SHP77 treated with DMSO at 0.1 percent for 48 hours (cell line): ENCODE results near the gene UBE2N.

Experiments
- DNase-seq: peaks from one replicate; lab custom pipeline; 2025; lab: John Stamatoyannopoulos, UW

UBE2N gene, protein sequence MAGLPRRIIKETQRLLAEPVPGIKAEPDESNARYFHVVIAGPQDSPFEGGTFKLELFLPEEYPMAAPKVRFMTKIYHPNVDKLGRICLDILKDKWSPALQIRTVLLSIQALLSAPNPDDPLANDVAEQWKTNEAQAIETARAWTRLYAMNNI

DNA sequence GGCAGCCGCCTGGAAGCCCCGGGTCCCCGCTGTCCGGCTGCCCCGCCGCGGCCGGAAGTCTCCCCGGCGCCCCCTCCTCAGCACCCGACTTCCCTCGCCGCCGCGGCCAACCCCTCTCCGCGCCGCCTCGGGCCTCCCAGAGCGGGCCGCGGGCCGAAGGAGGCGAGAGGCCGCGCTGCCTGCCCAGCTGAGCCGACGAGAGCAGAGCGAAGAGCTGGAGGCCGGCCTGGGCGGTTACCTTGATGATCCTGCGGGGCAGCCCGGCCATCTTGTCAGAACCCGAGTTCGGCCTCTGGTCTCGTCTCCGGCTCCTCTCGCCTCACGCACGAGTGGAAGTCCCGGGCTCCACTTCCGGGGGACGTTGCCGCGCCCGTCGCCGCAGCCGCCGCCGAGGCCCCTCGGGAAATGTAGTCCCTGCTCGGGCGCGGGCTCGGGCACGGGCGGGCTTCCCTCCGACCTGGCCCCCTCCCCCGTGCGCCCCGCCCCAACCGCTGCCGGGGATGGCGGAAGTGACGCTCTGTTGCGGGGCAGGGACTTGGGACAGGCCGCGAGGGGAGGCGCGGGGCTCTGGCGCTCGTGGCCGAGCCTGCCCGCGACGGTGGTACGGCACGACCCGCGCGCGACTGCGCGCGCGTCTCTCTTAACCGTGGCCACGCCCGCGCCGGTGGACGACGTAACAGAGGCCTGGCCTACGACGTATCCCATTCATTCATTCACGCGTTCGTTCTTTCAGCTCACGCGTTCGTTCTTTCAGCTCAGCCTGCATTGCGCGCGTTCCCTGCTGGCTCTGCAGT is at the start of gene UBE2N:
Gene UBE2N (minus strand): TSS at position 331 of the 794 bp plus-strand sequence. CDS start 63 bp downstream, at position 268.
- DNase-seq: peak; percentile 95

DNA sequence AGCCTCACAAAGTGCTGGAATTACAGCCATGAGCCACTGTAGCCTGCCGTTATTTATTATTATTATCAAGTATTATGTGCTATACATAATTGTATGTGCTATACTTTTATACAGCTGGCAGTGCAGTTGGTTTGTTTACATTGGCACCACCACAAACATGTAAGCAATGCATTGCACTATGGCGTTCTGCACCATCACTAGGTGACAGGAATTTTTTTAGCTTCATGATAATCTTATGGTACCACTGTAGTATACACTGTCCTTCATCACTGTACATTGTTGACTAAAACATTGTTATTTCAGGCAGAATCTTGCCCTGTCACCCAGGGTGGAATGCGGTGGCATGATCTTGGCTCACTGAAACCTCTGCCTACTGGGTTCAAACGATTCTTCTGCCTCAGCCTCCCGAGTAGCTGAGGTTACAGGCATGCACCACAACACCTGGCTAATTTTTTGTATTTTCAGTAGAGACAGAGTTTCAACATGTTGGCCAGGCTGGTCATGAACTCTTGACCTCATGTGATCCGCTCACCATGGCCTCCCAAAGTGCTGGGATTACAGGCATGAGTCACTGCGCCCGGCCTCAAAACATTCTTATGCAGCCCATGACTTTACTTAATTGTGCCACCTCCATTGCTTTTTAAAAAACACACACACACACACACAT is 42.7 kb upstream of the UBE2N start:
- DNase-seq: no peak

DNA sequence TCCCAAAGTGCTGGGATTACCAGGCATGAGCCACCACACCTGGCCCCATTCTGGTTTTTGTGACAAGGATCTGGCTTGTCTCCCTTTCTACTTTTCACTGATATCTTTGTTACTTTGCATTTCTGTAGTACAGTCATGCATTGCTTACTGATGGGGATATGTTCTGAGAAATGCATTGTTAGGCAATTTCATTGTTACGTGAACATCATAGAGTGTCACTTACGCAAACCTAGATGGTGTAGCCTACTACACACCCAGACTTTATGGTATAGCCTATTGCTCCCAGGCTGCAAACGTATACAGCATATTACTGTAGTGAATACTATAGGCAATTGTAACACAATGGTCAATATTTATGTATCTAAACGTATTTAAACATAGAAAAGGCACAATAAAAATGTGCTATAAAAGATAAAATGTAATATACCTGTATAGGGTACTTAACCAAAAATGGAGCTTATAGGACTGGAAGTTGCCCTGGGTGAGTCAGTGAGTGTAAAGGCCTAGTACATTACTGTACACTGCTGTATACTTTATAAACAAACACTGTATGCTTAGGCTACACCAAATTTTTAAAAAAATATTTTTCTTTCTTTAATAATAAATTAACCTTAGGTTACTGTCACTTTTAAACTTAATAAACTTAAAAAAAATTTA is 41.5 kb upstream of the UBE2N start:
- DNase-seq: no peak

DNA sequence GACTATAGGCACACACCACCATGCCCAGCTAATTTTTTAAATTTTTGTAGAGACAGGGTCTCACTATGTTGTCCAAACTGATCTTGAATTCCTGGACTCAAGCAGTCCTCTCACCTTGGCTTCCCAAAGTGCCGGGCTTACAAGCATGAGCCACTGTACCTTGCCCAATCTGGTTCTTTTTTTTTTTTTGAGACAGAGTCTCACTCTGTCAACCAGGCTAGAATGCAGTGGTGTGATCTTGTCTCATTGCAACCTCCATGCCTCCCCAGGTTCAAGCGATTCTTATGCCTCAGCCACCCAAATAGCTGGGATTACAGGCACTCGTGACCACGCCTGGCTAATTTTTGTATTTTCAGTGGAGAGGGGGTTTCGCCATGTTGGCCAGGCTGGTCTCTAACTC is 41.0 kb upstream of the UBE2N start:
- no peak for DNase-seq

DNA sequence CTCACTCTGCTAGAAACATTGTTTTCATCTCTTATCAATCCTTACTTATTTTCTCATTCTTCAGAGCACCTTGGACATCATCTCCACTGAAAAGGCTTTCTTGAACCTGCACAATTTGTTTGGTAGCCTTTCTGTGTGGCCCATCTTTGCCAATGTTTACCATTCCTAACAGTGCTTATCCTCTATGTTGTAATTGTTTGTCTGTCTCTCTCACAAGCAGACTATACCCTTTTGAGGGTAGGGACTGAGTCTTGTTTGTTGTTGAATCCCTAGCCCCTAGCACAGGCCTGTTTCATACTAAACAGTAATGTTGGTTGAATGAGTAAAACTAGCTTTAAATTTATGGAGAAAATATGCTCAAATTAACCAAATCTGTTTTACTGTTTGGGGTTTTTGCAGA is 34.8 kb upstream of the UBE2N start:
- no peak for DNase-seq

DNA sequence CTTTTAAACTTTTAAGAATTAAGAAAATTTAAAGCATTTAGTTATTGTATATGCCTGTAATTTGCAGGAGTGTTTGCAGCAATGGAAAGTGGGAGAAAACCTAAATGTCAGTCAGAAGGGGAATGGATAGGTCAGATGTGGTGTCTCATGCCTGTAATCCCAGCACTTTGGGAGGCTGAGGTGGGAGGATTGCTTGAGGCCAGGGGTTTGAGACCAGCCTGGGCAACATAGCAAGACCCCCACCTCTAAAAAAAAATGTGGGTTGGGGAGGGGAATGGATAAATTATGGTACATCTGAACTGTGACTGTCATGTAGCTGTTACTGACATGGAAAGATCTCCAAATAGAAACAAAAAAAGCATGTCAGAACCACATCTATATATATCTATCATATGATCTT is 27.6 kb upstream of the UBE2N start:
- no peak for DNase-seq

DNA sequence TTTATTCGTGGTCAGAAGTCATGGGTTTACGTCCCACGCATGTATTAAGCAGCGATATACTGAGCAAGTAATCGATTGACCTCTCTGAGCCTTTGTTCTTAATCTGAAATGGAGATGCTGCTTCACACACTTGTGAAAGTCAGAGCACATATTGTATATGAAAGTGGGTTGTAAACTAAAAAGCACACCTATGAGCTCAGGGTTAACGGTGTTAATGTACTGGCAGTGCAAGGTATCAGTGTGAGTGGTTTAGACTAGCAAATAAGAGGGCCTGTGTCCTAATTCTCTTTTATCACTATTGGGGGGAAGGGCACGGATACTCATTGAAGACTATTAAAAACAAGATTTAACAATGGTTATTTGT is 26.2 kb upstream of the UBE2N start:
- no peak for DNase-seq

DNA sequence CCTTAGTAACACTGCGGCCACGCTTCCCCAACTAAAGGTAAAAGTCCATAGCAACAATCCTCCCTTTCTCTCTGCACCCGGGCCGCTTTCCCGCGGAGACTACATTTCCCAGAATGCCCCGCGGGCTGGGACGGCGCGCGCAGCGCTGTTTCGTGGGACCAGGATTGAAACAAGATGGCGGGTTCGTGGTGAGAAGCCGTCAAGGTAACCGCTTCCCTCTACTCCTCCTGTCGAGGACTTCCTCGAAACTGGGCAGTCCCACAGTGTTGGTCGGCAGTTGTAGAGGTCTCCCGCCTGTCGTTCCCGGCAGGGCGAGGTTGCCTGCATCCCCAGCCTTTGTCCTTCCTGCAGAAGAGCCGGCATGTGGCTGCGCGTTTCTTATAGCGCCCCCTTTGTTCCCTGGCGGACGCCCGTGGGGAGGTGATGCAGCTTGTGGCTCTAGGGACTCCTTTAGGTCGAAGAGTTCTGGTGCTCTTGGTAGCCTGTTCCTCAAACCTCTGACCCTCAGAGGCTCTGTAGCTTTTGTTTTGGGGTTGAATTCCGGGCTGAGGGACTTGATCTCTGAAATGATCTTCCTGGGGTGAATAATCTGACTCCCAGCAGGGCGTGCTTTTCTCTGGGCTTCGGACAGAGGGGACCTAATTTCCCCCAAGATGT is 25.7 kb upstream of the UBE2N start, which contains the start of gene MRPL42:
Gene MRPL42 (plus strand): TSS at position 164 of the 657 bp plus-strand sequence. CDS start 1,772 bp downstream, outside the sequence.
- DNase-seq: peak; percentile 79

DNA sequence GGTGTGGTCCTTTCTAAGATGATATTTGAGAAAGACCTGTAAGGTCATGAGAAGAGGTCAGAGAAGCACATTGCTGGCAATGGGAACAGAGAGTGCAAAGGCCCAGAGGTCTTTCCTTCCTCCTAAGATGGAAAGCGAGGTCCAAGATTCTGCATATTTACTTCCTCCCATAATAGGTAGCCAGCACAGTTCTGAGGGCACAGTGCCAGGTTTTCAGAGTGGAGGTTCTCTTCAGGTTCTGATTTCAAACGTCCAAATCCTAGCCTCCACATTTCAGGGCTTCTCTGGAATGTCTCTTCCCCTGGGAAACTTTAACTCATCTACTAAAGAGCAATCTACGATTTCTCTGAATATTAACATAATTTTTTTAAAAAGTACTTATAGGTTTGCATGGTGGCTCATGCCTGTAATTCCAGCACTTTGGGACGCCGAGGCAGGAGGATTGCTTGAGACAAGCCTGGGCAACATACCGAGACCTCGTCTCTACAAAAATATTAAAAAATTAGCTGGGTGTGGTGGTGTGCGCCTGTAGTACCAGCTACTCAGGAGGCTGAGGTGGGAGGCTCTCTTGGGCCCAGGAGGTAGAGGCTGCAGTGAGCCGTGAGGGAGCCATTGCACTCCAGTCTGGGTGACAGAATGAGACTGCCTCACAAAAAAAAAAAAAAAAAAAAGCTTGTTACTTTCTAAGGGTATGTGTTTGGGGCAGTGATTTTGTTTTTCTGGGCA is 25.0 kb upstream of the UBE2N start:
- DNase-seq: peak; percentile 44

DNA sequence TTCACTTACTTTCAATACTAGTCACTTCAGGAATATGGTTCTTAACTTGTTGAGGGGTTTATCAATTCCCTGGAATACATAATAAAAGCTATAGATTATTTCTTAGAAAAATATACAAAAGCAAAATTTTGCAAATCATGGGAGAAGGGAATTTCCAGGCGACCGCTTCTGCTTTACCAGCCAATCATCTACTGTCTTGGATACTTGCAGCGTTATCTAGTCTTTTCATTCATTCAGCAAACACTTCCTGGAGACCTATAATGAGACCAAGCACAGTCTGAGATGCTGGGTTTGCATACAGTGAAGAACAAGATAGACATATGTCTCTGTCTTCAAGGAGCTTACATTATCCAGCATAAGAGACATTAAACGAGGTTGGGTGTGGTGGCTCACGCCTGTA is 24.1 kb upstream of the UBE2N start:
- DNase-seq: no peak

DNA sequence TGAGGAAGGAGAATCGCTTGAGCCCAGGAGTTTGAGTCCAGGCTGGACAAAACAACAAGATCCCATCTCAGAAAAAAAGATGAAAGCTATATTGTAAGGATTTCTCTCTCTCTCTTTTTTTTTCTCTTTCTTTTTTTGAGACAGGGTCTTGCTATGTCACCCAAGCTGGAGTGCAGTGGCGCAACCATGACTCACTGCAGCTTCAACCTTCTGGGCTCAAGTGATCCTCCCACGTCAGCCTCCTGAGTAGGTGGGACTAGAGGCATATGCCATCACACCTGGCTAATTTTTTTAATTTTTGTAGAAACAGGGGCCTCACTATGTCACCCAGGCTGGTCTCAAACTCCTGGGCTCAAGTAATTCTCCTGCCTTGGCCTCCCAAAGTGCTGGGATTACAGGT is 19.8 kb upstream of the UBE2N start:
- no peak for DNase-seq

DNA sequence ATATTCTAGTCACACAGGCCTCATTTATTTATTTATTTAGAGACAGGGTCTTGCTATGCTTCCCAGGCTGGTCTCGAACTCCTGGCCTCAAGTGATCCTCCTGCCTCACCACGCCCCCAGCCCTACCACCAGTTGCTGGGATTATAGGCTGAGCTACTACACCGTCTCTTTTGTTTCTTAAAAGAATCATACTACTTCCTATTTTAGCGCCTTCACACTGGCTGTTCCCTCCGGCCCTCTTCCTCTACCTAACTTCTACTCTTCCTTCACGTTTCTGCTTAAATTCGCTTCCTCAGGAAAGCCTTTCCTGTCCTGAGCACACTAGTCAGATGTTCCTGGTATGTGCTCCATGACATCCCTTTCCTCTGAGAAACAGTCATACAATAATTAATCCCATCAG is 19.2 kb upstream of the UBE2N start:
- DNase-seq: no peak

DNA sequence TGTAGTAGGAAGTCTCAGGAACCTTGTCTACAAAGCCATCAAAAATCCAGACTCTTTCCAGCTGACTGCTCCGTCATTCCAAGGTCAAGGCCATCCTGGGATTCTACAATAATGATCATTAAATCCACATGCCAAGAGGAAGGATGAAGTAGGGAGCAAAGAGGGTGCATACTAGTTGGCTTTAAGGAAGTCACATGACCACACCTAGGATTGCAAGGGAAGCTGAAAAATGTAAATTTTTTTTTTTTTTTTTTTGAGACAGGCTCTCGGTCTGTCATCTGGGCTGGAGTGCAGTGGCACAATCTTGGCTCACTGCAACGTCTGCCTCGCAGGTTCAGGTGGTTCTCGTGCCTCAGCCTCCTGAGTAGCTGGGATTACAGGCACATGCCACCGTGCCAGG is 18.3 kb upstream of the UBE2N start:
- no peak for DNase-seq

DNA sequence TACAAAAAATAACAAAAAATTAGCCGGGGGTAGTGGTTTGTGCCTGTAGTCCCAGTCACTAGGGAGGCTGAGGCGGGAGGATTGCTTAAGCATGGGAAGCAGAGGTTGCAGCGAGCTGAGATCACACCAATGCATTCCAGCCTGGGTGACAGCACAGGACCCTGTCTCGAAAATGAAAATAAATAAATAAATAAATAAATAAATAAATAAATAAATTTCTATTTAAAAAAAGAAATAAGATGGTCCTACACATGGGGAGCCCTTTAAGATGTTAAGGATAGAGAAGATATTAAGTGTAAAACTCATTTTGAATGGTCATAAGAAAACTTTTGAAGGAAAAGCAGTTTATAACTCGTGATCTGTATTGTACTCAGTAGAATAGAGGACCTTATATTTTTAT is 17.4 kb upstream of the UBE2N start:
- DNase-seq: no peak

DNA sequence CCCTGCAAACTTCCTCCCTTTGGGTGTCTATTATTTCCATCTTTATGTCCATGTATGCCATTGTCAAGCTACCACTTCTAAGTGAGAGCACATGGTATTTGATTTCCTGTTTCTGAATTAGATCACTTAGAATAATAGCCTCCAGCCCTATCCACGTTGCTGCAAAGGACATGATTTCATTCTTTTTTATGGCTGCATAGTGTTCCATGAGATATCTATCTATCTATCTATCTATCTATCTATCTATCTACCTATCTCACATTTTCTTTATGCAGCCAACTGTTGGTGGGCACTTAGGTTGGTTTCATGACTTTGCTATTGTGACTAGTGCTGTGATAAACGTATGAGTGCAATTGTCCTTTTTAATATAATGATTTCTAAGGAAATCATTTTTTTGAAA is 14.3 kb upstream of the UBE2N start:
- DNase-seq: no peak

DNA sequence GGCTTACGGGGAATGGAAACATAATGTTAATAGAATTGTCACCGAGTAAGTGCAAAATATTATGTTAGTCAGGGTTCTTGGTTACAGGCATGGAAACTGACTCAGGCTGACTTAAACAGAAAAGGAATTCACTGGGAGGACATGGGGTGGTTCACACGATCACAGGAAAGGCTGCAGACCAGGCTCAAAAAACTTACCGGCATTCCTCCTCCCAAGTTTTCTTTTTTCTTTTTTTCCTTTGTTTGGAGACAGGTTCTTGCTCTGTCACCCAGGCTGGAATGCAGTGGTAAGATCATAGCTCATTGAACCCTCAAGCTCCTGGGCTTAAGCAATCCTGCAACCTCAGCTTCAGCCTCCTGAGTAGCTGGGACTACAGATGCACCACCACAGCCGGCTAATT is 11.9 kb upstream of the UBE2N start:
- DNase-seq: no peak

DNA sequence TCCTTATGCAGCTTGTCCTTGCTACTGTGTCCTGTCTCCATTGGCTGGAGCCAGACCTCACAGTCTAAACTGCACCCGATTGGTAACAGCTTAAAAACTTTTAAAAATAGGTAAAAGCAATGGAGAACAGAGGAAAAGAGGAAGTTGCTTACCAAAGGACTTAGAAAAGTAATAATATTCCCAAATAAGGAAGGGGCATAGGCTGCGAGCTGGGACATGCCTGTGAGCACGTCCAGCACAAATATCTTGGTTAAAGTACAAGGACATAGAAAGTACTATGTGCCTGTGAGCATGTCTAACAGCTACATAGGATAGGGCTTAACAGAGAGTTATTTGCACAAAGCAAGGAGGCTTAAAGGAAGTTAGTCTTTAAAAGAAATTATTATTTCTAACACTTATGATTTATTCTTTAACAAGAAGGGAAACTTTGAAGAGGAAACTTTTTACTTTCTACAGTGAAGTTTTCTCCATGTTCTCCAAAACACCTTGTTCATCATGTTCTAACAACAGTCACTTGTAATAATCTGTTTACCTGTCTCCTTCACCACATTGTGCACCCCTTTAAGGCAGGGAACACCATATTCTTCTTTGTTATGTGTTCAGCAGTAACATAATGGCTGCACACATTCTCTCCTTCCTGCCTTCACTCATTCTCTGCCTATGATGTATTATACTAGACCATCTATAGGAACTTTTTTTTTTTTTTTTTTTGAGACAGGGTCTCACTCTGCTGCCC is 9.8 kb upstream of the UBE2N start:
- DNase-seq: no peak

DNA sequence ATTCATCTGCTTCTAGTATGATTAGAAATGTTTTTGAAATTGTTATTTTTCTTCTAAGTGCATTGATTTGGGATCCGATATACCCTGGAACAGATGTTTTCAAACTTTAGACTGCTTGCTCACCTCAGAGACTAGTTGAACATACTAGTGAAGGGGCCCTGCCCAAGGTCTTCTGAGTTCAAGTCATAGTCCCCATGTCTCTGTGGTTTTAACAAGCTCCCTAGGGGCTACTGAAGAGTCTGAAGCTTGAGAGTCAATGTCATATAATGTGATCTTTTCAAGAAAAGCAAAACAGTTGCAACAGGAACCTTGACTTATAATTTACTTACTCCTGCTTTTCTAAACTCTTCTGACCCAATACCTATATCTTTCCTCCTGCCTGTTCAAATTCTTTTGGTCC is 7.5 kb upstream of the UBE2N start:
- DNase-seq: no peak

DNA sequence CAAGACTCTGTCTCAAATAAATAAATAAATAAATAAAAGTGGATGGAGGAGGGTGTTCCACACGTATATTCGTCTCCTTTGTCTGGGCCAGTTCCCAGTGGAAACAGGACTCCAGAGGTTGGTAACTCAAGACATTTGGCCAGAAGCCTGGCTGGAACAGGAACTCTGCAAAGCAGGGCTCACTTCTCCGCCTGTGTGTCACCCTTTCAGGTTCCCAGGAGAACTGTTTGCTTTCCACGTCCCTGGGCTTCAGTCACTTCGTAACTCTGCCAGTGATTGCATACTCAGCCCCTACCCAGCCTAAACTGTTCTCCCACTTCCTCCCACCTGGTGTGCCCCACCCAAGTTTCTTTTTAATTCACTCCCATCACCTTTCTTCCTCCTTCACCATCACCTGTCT is 7.0 kb upstream of the UBE2N start:
- DNase-seq: no peak

DNA sequence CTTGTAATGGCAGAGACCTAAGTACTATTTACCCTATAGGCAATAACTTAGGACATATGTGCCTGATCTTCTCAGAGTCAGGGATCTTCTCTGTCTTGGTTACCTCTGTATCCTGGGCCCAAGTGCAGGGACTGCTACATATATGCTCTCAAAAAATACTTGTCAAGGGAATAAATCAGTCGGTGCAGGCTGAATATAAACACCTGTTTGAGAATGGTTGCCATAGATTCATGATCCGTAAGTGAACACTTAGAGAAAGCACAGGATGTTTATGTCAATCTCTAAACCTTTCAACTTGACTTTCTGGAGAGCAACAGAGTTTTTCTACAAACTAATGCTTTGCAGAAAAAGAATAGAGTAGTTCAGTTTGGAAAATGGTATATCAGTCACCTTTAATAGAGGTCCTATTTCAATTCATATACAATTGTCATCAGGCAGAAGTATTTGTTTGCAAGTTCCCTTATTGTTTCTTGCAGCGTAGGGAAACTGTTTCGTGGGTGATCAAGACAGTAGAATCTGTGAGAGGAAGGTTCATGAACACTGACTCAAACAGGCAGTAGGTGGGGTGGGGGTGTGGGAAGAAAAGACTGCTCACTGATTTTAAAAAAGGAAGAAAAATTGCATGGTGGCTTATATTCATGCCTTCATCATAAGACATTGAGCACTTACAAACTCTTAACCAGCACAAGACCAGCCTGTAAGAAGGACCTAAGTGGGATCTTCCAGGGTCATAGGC is 6.0 kb upstream of the UBE2N start:
- DNase-seq: no peak
